ENCODE measurements around the gene MIPEP.
A peak's percentile ranks its signal among the peaks of the same experiment; 100 is the strongest.

MIPEP gene

GRCh38 chr13:23709536-23709935 is 179.7 kb downstream of the MIPEP start:
- no peak for DNase-seq

DNA sequence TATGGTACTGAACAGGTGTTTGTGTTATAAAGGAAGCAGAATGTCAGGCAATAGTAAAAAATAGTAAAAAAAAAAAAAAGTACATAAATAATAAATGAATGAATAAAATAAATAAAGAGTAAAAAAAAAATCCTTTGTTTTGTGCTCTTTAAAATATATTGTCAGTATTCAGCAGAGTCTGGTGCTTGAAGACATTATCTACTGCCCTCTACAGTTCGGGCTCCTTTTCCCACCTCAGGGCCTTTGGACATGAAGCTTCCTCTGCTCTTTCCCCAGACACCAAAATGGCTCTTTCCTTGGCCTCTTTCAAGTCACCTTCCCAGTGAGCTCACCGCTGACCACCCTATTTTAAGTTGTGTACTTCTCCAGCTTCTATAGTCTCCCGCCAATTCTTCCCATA is 181.5 kb downstream of the MIPEP start:
- DNase-seq: no peak

GRCh38 chr13:23705583-23705982 is 183.6 kb downstream of the MIPEP start:
- no peak for DNase-seq

GRCh38 chr13:23703246-23703860 is 185.8 kb downstream of the MIPEP start:
- no peak for DNase-seq

DNA sequence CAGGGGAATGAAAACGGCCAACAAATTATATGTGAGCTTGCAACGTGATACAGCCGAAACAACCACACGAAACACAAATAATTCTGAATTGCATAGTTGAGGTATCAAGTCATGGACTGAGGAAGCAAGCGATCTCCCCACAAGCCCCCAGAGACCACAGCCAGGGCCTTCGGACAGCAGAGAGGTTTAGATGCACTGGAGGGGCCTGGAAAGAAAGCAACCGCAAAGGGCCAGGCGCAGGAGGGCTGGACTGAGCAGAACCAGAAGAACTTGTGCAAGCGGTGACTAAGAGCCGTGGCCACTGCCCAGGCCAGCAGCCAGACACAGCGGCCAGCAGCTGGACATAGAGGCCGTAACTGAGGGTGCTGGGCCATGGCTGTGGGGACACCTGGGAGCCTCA is 187.6 kb downstream of the MIPEP start:
- DNase-seq: no peak

GRCh38 chr13:23701186-23701585 is 188.0 kb downstream of the MIPEP start:
- no peak for DNase-seq

GRCh38 chr13:23699271-23699670 is 189.9 kb downstream of the MIPEP start:
- DNase-seq: no peak

- DNase-seq: no peak
These were observed 191.4 kb downstream of the MIPEP start for GRCh38 chr13:23697772-23698313.

- DNase-seq: no peak
These were observed 192.6 kb downstream of the MIPEP start for GRCh38 chr13:23696610-23697009.

GRCh38 chr13:23695711-23696464 is 193.3 kb downstream of the MIPEP start:
- DNase-seq: peak in 4 of 5 donors; percentile 18 to 67 (median 31)

- DNase-seq: no peak
These were observed 194.0 kb downstream of the MIPEP start for GRCh38 chr13:23695196-23695595.

- DNase-seq: no peak
These were observed 196.4 kb downstream of the MIPEP start for GRCh38 chr13:23692816-23693215.

DNA sequence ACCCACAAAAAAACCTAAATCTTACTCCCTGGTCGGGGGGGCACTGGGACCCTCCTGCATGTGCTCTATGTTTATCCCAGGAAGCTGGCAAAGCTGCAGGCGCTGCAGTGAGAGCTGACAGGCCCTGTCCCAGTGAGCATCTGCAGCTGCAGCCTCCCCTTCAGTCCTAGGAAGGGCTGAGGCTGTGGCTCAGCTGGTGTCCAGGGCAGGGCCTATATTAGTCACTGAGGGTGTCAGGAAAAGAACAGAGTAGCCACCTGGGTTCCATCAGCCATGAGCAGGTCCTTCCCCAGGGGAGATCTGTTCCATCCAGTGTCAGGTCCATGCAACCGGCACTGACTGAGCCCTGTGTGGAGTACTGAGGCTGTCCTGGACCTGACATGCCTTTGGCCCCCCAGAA is 198.5 kb downstream of the MIPEP start:
- DNase-seq: no peak

GRCh38 chr13:23688336-23688735 is 200.9 kb downstream of the MIPEP start:
- no peak for DNase-seq

DNA sequence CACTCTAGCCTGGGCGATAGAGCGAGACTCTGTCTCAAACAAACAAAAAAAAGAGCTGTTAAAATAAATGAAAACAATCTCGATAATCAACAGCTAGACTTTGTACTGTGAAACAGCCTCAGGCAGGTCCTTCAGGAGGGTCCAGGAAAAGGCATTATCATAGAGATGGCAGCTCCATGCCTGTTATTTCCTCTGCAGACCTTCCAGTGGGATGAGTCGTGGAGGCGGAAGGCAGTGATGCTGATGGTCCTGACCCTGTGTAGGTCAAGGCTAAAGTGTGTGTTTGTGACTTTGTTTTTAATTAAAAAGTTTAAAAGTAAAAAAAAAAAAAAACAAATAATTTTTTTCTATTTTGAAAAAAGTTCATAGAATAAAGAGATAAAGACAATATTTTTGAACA is 201.6 kb downstream of the MIPEP start:
- no peak for DNase-seq

DNA sequence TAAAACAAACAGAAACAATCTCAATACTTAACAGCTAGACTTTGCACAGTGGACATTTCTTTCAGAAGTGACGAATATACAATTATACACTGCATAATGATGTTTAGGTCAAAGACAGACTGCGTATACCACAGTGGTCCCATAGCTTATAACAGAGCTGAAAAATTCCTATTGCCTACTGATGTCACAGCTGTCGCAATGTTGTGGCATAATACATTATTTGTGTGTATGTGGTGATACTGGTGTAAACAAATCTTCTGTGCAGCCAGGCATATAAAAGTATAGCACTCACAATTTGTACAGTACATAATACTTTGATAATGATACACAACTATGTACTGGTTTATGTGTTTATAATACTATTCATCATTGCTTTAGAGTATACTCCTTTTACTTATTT is 202.3 kb downstream of the MIPEP start:
- no peak for DNase-seq

DNA sequence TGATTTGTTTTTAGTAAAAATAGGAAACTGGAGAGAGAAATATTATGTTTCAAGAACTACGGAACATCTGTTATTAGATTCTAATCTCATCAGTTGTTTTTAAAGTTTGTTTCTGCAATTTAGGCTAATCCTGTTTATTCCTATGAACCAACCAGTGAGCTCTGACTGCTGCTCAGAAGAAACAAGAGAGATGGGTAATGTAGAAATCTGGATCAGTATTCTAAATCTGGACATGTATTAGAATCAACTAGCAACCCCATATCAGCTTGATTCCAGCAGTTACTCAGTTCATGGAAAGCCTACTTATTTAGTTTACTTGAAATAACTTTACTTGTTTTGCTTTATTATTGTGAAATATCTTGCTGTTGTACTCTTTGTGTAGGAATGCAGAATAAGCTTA is 203.8 kb downstream of the MIPEP start:
- no peak for DNase-seq

- DNase-seq: no peak
These were observed 204.6 kb downstream of the MIPEP start for GRCh38 chr13:23684647-23685046.

- DNase-seq: no peak
These were observed 206.1 kb downstream of the MIPEP start for GRCh38 chr13:23683084-23683483.

- DNase-seq: no peak
These were observed 208.1 kb downstream of the MIPEP start for GRCh38 chr13:23680845-23681669.

Measured in T-helper 1 cell (primary cell).